ENCODE results near the gene FIS1. TPM values are rescaled to one million over a fixed set of nuclear protein-coding genes. Genes with fewer than 3 reads are reported as not detected.
"Not testable (repeated sequence)": the region's sequence is repeated elsewhere in the genome, so short reads cannot be mapped to it uniquely, and the experiment has no call there.

FIS1 gene
- total RNA-seq (2021) (184 and 200 TPM in 2 replicates), Bru-seq, nascent RNA (percentile 82 among the genes with signal in this experiment), BruChase-seq, experiment 1, labeled RNA remaining after a 2-hour chase (percentile 79 among the genes with signal in this experiment), BruChase-seq, experiment 2, labeled RNA remaining after a 6-hour chase (percentile 83 among the genes with signal in this experiment)
- long read RNA-seq, transcript FIS1-207 (4 exons, 915 nt) = minor isoform, 6 of 148 reads
- long read RNA-seq, transcript FIS1-201 (5 exons, 734 nt) = major isoform, 130 of 148 reads
- long read RNA-seq, partial matches to known transcripts = 1 of 148 reads
- long read RNA-seq, other reads (novel, unspliced or antisense) = 10 of 148 reads

GRCh38 chr7:101244375-101245146 lies at the start of gene FIS1:
TSS of gene FIS1 (minus strand) at chr7:101245081. CDS start at chr7:101245004, 77 bp downstream.
- Histone ChIP-seq H3K4me3 (peak within 1 kb of the TSS; percentile 98), H3K9me3 (ENCODE audit: insufficient read depth, low read depth) (no peaks in the 10 kb centered on the region), H3K4me2 (peak within 1 kb of the TSS; percentile 92), H3F3A (ENCODE audit: insufficient read depth, low read depth) (peaks cover 22% of the 10 kb centered on the region; the same call in 1 of the 2 replicates), H3K79me2 (ENCODE audit: low read depth) (peaks cover 44% of the 10 kb centered on the region), H3K9me2 (ENCODE audit: insufficient read depth) (no peaks in the 10 kb centered on the region), H3K27ac (peak within 1 kb of the TSS; percentile 52), H3K27me3 (ENCODE audit: insufficient read depth, low read depth) (no peaks in the 10 kb centered on the region), H2AFZ (peak within 1 kb of the TSS; percentile 94), H3K4me1 (replicated peaks; ENCODE audit: insufficient read depth) (peaks cover 16% of the 10 kb centered on the region), H3K36me3 (ENCODE audit: low read depth) (0 out of 2 replicates have a peak, but pooled peaks cover 9% of the 10 kb centered on the region), H4K20me1 (ENCODE audit: insufficient read depth) (peaks cover 27% of the 10 kb centered on the region)
- no TSS peak for BruUV-seq (replicated peaks)
- peak; percentile 74 to 95 for DNase-seq
- ChIA-PET CTCF (interaction anchor here (0.6 to 2.1 kb wide), 8 partner anchors 12 to 539 kb away, joined by 3 to 22 read pairs (median 6); partner anchors contain the start of genes PLOD3, POP7, SLC12A9 and ZNHIT1), POLR2A (ENCODE audit: unreplicated experiment) (interaction anchor here (0.6 to 0.7 kb wide), 2 partner anchors 58 to 393 kb away, joined by 5 to 6 read pairs; no protein-coding TSS in a partner anchor)
- TF ChIP-seq, protein P1, sequence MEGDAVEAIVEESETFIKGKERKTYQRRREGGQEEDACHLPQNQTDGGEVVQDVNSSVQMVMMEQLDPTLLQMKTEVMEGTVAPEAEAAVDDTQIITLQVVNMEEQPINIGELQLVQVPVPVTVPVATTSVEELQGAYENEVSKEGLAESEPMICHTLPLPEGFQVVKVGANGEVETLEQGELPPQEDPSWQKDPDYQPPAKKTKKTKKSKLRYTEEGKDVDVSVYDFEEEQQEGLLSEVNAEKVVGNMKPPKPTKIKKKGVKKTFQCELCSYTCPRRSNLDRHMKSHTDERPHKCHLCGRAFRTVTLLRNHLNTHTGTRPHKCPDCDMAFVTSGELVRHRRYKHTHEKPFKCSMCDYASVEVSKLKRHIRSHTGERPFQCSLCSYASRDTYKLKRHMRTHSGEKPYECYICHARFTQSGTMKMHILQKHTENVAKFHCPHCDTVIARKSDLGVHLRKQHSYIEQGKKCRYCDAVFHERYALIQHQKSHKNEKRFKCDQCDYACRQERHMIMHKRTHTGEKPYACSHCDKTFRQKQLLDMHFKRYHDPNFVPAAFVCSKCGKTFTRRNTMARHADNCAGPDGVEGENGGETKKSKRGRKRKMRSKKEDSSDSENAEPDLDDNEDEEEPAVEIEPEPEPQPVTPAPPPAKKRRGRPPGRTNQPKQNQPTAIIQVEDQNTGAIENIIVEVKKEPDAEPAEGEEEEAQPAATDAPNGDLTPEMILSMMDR (conservative IDR thresholded peaks at IDR 0.05) = peak; percentile 63
- TF ChIP-seq EZH2 (IDR thresholded peaks at IDR 0.05; ENCODE audit: low read depth) = no peak
- intact Hi-C loops (cut with micrococcal nuclease; ENCODE audit: unreplicated experiment) = loop anchor here (1.0 kb wide), 4 partner anchors 8 to 100 kb away; partner anchors contain the start of gene ZNHIT1

GRCh38 chr7:101294039-101294831 lies 49.4 kb upstream of the FIS1 start:
- H3K4me1 ChIP-seq (replicated peaks; ENCODE audit: insufficient read depth) = no peaks in the 10 kb centered on the region
- H3K79me2 ChIP-seq (ENCODE audit: low read depth) = no peaks in the 10 kb centered on the region
- BruUV-seq (replicated peaks) = no TSS peak
- CTCF ChIA-PET = no interaction called here
- intact Hi-C loops (cut with micrococcal nuclease; ENCODE audit: unreplicated experiment) = no loop called here
- H3K4me2 ChIP-seq = no peak overlapping the region
- no peak overlapping the region for H2AFZ ChIP-seq
- no peaks in the 10 kb centered on the region for H3F3A ChIP-seq (ENCODE audit: insufficient read depth, low read depth)
- H3K9me2 ChIP-seq (ENCODE audit: insufficient read depth) = no peaks in the 10 kb centered on the region
- DNase-seq = no peak
- H3K27ac ChIP-seq = no peak overlapping the region
- no peaks in the 10 kb centered on the region for H4K20me1 ChIP-seq (ENCODE audit: insufficient read depth)
- POLR2A ChIA-PET (ENCODE audit: unreplicated experiment) = no interaction called here
- TF ChIP-seq, protein P1 (conservative IDR thresholded peaks at IDR 0.05) = no peak
- no peak for TF ChIP-seq EZH2 (IDR thresholded peaks at IDR 0.05; ENCODE audit: low read depth)
- H3K36me3 ChIP-seq (ENCODE audit: low read depth) = no peaks in the 10 kb centered on the region
- peaks cover 10% of the 10 kb centered on the region for H3K27me3 ChIP-seq (ENCODE audit: insufficient read depth, low read depth)
- no peak overlapping the region for H3K4me3 ChIP-seq
- H3K9me3 ChIP-seq (ENCODE audit: insufficient read depth, low read depth) = no peaks in the 10 kb centered on the region

- H3K4me1 ChIP-seq (replicated peaks; ENCODE audit: insufficient read depth); H3K4me3 ChIP-seq; CTCF ChIA-PET; H3K36me3 ChIP-seq (ENCODE audit: low read depth); H3K9me2 ChIP-seq (ENCODE audit: insufficient read depth); BruUV-seq (replicated peaks); H2AFZ ChIP-seq; DNase-seq; POLR2A ChIA-PET (ENCODE audit: unreplicated experiment); H3K4me2 ChIP-seq; H4K20me1 ChIP-seq (ENCODE audit: insufficient read depth); H3F3A ChIP-seq (ENCODE audit: insufficient read depth, low read depth); intact Hi-C loops (cut with micrococcal nuclease; ENCODE audit: unreplicated experiment); H3K79me2 ChIP-seq (ENCODE audit: low read depth); H3K27ac ChIP-seq; H3K9me3 ChIP-seq (ENCODE audit: insufficient read depth, low read depth): not testable (repeated sequence)
- H3K27me3 ChIP-seq (ENCODE audit: insufficient read depth, low read depth) = peaks cover 14% of the 10 kb centered on the region
These were observed 48.5 kb upstream of the FIS1 start for GRCh38 chr7:101293069-101294021.

GRCh38 chr7:101292566-101292965 lies 47.7 kb upstream of the FIS1 start:
- H3K27ac ChIP-seq; H3K9me2 ChIP-seq (ENCODE audit: insufficient read depth); H3K4me3 ChIP-seq; H3K79me2 ChIP-seq (ENCODE audit: low read depth); H3K36me3 ChIP-seq (ENCODE audit: low read depth); H3F3A ChIP-seq (ENCODE audit: insufficient read depth, low read depth); intact Hi-C loops (cut with micrococcal nuclease; ENCODE audit: unreplicated experiment); H3K9me3 ChIP-seq (ENCODE audit: insufficient read depth, low read depth); DNase-seq; BruUV-seq (replicated peaks); H2AFZ ChIP-seq; H3K4me2 ChIP-seq; H4K20me1 ChIP-seq (ENCODE audit: insufficient read depth); POLR2A ChIA-PET (ENCODE audit: unreplicated experiment); CTCF ChIA-PET; H3K4me1 ChIP-seq (replicated peaks; ENCODE audit: insufficient read depth): not testable (repeated sequence)
- H3K27me3 ChIP-seq (ENCODE audit: insufficient read depth, low read depth) = peaks cover 16% of the 10 kb centered on the region

Measured in PC-9 (cell line).